Measurements from ENCODE around the gene SOCS7.

DNA sequence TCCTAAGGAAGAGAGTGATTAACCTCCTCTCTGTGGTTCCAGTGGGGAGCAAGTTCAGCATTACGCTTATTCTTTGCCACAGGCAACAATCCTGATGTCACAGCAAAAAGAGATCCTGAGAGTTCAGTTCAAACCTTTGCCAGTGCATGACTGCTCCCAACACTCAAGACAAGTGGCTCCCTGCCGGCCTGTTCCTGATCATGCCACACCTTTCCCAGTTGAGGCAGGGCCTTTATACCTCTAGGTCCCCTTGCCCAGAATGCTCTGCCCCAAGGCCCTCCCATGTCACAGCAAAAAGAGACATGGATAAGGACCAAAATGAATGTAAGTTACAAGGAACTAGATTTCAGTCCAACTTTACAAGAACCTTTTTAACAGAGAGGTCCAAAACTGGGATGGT lies 45.6 kb downstream of the SOCS7 start:
- TF ChIP-seq POLR2A (IDR thresholded peaks at IDR 0.05; ENCODE audit: low read depth, low read length) (no peak), FOS (IDR thresholded peaks at IDR 0.05; ENCODE audit: borderline replicate concordance, extremely low read depth, insufficient read length) (no peak), RCOR1 (conservative IDR thresholded peaks at IDR 0.05; ENCODE audit: low read depth, low read length) (no peak), ZSCAN29 (IDR thresholded peaks at IDR 0.05) (no peak), CREB1 (IDR thresholded peaks at IDR 0.05; ENCODE audit: low read depth) (no peak), BCL11A (IDR thresholded peaks at IDR 0.05; ENCODE audit: low read depth, low read length) (no peak), TAF1 (IDR thresholded peaks at IDR 0.05; ENCODE audit: borderline replicate concordance, low read depth, low read length) (no peak), BHLHE40 (IDR thresholded peaks at IDR 0.05; ENCODE audit: borderline replicate concordance in 1 of 2, low read depth in 2 of 2, low read length in 1 of 2) (no peak), RAD21 (IDR thresholded peaks at IDR 0.05; ENCODE audit: insufficient read depth, low read depth, low read length) (no peak), CBX3 (IDR thresholded peaks at IDR 0.05; ENCODE audit: borderline replicate concordance, low read depth) (no peak), CREM (IDR thresholded peaks at IDR 0.05; ENCODE audit: low read depth) (no peak)
- TF ChIP-seq, protein P1, sequence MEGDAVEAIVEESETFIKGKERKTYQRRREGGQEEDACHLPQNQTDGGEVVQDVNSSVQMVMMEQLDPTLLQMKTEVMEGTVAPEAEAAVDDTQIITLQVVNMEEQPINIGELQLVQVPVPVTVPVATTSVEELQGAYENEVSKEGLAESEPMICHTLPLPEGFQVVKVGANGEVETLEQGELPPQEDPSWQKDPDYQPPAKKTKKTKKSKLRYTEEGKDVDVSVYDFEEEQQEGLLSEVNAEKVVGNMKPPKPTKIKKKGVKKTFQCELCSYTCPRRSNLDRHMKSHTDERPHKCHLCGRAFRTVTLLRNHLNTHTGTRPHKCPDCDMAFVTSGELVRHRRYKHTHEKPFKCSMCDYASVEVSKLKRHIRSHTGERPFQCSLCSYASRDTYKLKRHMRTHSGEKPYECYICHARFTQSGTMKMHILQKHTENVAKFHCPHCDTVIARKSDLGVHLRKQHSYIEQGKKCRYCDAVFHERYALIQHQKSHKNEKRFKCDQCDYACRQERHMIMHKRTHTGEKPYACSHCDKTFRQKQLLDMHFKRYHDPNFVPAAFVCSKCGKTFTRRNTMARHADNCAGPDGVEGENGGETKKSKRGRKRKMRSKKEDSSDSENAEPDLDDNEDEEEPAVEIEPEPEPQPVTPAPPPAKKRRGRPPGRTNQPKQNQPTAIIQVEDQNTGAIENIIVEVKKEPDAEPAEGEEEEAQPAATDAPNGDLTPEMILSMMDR (IDR thresholded peaks at IDR 0.05 in 2 of 3, conservative IDR thresholded peaks at IDR 0.05 in 1 of 3; ENCODE audit: control insufficient read depth in 2 of 3, extremely low read depth in 1 of 3, insufficient read depth in 1 of 3, low read depth in 3 of 3, low read length in 3 of 3): no peak
- TF ChIP-seq, protein P2, sequence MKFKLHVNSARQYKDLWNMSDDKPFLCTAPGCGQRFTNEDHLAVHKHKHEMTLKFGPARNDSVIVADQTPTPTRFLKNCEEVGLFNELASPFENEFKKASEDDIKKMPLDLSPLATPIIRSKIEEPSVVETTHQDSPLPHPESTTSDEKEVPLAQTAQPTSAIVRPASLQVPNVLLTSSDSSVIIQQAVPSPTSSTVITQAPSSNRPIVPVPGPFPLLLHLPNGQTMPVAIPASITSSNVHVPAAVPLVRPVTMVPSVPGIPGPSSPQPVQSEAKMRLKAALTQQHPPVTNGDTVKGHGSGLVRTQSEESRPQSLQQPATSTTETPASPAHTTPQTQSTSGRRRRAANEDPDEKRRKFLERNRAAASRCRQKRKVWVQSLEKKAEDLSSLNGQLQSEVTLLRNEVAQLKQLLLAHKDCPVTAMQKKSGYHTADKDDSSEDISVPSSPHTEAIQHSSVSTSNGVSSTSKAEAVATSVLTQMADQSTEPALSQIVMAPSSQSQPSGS (IDR thresholded peaks at IDR 0.05; ENCODE audit: low read length): no peak
- TF ChIP-seq, protein P3, sequence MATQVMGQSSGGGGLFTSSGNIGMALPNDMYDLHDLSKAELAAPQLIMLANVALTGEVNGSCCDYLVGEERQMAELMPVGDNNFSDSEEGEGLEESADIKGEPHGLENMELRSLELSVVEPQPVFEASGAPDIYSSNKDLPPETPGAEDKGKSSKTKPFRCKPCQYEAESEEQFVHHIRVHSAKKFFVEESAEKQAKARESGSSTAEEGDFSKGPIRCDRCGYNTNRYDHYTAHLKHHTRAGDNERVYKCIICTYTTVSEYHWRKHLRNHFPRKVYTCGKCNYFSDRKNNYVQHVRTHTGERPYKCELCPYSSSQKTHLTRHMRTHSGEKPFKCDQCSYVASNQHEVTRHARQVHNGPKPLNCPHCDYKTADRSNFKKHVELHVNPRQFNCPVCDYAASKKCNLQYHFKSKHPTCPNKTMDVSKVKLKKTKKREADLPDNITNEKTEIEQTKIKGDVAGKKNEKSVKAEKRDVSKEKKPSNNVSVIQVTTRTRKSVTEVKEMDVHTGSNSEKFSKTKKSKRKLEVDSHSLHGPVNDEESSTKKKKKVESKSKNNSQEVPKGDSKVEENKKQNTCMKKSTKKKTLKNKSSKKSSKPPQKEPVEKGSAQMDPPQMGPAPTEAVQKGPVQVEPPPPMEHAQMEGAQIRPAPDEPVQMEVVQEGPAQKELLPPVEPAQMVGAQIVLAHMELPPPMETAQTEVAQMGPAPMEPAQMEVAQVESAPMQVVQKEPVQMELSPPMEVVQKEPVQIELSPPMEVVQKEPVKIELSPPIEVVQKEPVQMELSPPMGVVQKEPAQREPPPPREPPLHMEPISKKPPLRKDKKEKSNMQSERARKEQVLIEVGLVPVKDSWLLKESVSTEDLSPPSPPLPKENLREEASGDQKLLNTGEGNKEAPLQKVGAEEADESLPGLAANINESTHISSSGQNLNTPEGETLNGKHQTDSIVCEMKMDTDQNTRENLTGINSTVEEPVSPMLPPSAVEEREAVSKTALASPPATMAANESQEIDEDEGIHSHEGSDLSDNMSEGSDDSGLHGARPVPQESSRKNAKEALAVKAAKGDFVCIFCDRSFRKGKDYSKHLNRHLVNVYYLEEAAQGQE (IDR thresholded peaks at IDR 0.05; ENCODE audit: low read depth, low read length): no peak

Measured in GM12878 (cell line).